GM18868 (cell line): ENCODE results near the gene TRAPPC4.
A peak's percentile ranks its signal among the peaks of the same experiment; 100 is the strongest.
"Not testable (repeated sequence)": the region's sequence is repeated elsewhere in the genome, so short reads cannot be mapped to it uniquely, and the experiment has no call there.

Source experiments
- ATAC-seq: cut with Tn5 transposase; IDR thresholded peaks from one replicate; pipeline ENCODE4 v1.9.1; 2021; ENCODE audit warnings: mild to moderate bottlenecking, moderate library complexity; ENCODE audit not compliant: unreplicated experiment

Gene TRAPPC4

DNA sequence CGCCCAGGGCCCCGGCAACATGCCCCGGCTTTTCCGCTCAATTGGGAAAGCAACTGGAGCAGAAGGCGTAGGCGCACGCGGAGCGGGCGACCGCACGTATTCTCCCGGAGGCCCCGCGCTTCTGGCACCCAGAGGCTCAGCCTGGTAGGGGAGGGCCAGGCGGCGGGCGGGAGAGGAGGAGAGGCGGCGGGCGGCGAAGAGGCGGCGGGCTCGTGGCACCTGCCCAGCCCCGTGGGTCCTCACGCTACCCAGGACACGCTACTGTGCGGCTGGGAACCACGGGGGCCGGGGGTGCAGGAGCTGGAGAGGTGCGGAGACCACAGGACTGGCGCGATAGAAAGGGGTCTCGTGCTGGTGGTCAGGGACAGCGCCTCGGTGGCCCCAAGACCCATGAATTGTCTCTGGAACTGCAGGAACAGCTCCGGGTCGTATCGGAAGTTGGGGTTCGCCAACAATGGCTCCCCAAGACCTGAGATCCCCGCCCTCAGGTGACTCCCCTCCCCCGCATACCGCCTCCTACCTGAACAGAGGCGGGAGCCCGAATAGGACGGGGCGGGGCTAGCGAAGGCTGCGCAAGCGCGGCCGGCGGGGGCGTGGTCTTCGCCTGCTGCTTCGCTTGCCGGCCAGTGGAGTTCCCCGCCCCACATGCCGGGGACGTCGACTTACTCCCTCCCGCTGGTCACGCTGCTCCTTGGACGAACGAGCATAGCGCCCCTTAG lies 11.9 kb downstream of the TRAPPC4 start, which contains the start of gene SLC37A4:
SLC37A4 (minus strand) TSS at position 549 of the 719 bp plus-strand sequence.
- ATAC-seq: peak; percentile 85

DNA sequence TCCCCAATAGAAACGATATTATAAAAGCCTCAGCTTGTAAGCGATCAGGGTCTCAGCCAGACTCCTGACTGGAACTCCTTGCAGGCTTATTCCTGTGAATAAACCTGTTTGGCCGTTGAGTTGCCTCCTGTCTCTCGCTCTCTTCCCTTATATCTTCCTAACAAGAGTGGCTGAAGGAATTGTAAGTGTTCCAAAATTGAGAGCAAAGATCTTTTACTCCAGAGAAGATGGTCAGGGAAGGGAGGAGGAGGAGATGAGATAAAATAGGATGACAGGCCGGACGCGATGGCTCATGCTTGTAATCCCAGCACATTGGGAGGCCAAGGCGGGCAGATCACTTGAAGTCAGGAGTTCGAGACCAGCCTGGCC lies 13.3 kb downstream of the TRAPPC4 start:
- ATAC-seq: no peak

DNA sequence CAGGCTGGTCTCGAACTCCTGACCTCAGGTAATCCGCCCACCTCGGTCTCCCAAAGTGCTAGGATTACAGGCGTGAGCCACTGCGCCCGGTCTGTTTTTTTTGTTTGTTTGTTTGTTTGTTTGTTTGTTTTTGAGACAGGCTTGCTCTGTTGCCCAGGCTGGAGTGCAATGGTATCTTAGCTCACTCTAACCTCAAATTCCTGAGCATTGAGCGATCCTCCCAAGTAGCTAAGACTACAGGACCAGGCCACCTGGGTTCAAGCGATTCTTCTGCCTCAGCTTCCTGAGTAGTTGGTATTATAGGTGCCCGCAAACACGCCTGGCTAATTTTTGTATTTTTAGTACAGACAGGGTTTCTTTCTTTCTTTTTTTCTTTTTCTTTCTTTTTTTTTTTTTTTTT lies 14.9 kb downstream of the TRAPPC4 start:
- ATAC-seq: not testable (repeated sequence)

DNA sequence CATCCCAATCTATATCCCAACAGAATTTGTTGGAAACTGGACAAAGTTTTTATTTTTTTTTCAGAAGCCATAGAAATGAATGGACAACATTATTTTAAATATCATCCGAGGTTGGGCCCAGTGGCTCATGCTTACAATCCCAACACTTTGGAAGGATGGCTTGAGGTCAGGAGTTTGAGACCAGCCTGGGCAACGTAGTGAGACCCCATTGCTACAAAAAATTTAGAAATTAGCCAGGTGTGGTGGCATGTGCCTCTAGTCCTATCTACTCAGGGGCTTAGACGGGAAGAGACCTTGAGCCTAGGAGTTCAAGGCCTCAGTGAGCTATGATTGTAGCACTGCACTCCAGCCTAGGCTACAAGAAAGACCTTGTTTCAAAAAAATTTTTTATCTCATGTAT lies 16.2 kb downstream of the TRAPPC4 start:
- no peak for ATAC-seq

DNA sequence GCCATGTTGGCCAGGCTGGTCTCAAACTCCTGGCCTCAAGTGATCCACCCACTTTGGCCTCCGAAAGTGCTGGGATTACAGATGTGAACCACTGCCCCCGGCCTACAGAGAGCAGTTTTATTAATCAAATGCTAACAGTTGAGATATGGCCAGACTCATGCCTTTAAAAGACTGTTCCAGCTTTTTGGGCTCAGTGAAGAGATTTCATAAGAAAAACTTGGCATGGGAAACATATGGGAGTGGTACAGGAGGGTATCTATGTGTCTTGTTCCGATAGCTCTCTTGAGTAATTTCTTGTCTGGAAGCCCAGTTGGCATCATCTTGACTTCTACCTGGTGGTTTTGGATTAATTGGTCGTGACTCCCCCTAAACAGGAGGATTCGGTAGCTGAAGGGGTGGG lies 20.3 kb downstream of the TRAPPC4 start:
- ATAC-seq: no peak

DNA sequence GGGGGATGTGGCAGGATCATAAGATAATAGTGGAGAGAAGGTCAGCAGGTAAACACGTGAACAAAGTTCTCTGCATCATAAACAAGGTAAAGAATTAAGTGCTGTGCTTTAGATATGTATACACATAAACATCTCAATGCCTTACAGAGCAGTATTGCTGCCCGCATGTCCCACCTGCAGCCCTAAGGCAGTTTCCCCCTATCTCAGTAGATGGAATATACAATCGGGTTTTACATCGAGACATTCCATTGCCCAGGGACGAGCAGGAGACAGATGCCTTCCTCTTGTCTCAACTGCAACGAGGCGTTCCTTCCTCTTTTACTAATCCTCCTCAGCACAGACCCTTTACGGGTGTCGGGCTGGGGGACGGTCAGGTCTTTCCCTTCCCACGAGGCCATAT lies 20.9 kb downstream of the TRAPPC4 start:
- ATAC-seq: not testable (repeated sequence)

DNA sequence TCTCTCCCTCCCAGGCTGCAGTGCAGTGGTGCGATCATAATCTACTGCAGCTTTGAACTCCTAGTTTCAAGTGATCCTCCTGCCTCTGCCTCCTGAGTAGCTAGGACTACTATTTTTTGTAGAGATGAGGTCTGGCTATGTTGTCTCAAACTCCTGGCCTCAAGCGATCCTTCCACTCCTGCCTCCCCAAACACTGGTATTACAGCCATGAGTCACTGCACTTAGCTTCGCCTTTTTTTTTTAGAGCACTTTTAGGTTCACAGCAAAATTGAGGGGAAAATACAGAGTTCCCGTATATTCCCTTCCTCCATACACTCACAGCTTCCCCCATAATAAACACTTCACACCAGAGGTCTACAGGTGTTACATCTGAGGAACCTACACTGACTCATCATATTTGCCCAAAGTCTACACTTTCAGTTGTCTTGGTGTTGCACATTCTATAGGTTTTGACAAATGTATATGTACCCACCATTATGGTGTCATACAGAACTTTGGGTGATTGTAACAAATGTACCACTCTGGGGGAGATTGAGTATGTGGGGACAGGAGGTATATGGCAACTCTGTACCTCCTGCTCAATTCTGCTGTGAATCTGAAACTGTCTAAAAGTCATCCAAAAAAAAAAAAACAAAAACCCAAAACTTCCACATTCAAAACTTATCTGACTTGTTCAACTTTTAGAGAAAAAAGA lies 23.4 kb downstream of the TRAPPC4 start:
- no peak for ATAC-seq

DNA sequence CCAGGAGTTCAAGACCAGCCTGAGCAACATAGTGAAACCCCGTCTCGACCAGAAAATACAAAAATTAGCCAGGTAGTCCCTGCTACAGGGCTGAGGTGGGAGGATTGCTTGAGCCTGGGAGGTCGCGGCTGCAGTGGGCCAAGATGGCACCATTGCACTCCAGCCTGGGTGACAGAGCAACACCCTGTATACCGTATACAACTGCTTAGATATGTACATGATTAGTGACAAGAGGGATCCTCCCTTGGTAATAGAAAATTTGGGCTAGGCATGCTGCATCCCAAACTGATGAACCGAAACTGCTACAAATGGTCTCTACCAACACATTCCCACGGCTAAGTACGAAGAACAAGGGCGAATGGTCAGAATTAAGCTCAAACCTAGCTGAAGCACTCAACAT lies 24.4 kb downstream of the TRAPPC4 start:
- ATAC-seq: no peak

DNA sequence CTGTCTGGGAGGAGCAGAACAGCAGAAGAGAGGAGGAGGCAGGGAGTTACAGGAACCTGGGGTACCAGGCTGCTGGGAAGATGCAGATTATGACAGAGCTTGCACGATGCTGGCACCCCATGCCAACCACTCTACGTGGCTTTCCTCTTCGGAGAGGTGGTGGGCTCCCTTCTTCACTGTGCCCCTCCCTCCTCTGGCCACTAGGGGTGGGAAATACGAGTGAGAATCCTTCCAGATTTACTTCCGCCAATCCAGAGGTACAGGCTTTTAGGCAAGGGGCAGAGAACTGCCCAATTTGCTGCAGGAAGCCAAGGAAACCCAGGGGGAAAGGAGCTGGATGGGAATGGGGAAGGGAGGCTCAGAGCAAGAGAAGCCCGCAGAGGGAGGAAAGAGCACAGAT lies 26.1 kb downstream of the TRAPPC4 start:
- ATAC-seq: no peak

DNA sequence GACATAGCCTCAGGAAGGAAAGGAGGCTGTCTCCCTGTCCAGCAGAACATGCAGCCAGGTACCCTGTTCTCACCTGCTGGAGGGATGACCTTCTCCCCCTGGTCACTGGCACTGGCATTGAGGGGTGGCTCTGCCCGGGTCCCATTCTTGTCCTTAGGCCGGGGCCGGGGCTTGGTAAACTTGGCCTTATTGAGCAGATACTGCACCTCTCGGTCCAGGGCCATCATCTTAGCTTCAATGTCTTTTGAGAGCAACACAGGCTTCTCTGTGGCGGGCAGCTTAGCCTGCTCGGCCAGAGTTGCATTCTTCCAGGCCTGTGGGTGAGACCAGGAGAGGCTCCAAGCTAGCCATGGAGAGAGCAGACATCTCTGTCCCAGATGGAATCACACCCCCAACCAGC lies 27.9 kb downstream of the TRAPPC4 start:
- ATAC-seq: no peak

DNA sequence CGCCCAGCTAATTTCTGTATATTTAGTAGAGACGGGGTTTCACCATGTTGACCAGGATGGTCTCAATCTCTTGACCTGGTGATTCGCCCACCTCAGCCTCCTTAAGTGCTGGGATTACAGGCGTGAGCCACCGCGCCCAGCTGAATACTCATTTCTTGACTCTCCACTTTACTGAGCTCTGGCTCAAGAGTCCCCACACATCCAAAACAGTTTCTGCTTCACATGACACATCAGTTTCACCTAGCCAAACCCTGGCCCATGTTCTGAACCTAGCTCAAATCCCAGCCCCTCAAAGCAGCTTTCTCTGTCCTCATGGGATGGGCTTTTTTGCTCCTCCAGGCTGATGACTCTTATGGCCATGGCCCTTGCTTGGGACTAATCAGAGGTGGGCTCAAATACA lies 28.6 kb downstream of the TRAPPC4 start:
- ATAC-seq: no peak

DNA sequence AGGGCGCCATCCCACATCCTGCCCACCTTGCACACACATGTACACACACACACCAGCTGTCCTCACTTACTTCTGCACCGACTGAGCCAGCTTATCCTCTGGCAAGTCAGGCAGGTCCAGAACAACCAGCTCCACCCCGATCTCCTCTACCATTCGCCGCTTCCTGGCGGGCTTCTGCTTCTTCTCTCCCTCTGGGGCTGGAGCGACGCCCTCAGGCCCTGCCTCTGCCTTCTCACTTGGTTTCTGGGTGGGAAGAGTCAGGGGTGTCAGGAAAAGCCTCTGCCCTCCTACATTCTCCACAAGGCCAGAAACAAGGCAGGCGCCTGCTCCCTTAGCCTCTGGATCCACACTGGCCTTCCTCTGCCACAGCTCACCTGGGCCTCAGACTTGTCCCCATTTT lies 30.1 kb downstream of the TRAPPC4 start:
- no peak for ATAC-seq

DNA sequence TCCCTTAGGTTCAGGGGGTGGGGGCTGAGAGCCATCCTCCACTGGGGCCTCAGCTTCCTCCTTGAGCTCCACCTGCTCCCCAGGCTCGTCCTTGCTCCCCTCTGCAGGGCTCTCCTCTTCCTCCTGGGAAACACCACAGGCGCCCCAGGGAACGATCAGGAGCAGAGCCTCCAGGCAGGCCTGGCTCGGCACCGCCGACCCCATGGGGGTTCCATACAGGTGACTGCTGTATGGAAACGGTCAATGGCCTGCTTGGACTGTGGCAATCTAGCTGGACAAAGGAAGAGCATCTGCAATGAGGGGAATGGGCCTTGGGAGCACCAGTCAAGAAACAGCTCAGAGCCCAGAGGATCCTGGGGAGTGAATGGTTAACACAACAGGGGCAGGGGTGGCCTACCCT lies 30.5 kb downstream of the TRAPPC4 start:
- no peak for ATAC-seq

DNA sequence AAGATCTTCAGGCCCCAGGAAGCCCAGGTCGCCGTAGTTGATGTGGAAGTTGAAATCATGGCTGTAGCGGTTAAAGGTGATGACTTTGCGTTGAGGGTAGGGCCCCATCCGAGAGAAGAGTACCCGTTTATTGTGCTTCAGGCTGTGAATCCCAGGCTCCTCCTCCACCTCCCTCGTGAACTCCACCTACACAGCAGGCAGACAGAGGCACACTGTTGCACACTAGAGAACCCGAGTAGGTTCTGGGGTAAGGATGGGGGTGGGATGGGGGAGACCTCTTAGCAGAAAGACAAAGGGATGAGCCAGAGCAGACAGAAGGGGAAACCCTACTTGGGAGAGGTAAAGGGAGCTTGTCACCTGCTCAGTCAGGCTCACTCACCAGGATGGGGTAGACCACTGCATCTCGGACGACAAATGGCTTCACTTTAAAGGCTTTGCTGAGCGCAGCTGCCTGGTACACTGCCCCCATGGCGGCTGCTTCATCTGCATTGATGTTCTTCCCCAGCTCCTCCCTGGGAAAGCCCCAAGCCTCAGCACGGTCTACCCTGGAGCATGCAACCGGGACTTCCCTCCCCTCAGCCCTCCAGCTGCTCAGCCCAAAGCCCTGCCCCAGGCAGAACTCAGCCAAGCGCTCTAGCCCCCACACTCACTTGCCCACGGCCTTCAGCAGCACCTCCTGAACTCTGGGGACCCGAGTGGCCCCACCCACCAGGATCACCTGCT lies 33.0 kb downstream of the TRAPPC4 start:
- ATAC-seq: peak; percentile 79

DNA sequence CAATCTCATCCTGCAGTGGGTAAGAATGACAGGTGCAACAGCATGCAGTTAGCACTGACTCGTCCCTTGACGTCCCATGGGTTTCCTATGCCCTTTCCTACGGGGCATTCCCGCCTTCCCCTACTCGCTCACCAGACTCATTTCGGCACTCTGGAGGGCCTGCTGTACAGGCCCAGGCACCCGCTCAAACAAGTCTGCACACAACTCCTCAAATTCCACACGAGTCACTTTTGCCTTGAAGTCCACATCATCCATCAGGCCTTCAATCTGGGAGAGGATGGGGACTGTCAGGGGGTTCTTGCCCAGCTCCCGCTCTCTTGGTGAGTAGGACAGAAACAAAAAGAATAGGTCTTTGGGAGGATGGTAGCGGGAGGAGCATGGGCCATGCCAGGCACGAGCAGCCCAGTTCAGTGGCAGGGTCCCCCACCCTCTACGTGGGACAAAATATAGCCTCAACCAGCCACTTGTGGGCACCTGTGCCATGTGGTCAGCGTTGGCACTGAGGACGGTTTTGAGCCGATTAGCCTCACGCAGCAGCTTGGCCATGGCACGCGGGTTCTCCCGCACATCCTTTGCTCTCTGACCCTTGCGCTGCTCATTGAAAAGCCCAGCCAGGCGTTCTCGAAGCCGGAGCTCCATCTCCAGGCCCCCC lies 33.7 kb downstream of the TRAPPC4 start:
- ATAC-seq: no peak

DNA sequence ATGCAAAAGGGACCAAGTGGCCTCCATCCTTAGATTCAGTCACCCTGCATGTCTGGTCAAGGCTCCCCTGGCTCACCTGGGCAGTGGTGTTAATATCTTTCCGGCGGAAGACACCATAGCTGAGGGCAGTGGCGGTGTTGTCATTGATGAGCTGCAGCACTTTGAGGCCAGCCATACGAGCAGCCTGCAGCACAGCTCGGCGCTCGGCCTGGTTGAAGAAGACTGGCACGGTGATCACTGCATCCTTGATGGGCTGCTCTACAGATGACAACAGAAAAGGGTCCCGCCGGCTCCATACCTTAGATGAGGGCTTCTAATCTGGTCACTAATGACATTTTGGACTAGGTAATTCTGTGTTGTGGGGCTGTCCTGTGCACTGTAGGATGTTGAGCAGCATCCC lies 35.9 kb downstream of the TRAPPC4 start:
- ATAC-seq: no peak

DNA sequence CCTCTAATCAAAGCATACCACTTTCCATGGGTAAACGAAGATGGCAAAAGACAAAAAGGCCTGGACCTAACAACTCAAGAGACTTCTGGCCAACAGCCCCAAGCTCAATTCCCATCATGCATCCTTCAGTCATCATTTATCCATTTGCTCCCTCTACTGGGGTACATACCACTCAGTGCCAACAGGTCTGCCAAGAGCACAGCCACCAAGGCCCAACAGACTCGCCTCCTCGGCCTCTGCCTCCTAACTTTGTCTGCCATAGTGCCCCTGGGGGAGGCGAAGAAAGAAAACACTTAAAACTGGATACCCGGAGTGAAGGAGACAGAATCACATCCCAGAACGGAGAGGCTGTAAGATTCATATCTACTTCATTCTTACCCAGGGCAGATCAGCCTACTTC lies 37.3 kb downstream of the TRAPPC4 start:
- no peak for ATAC-seq

DNA sequence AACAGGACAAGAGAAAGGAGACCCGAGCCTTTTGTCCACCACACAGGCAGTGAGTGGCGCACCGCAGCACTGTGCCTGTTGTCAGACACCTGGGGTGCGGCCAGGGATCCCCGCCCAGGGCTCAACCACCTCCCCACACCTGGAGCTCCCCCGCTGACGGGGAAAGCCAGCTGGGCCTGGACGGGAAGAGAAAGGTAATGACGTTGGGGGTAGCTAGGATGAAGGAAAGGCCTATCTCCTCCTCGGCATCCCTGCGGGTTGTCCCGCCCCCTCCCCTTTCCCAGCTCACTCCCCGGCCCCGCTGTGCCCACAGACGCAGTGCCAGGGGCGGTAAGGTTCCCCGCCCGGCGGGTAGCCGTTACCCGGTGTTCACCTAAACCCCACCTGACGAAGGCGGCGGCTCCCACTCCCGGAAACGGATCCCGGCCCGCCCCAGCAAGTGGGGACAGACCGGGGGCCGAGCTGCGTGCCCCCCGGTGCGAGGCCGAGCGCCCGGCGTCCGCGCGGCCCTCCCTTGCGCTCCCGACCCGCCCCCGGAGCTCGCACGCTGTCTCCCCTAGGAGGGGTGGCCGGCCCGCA lies 37.9 kb downstream of the TRAPPC4 start:
- peak; percentile 2 for ATAC-seq

DNA sequence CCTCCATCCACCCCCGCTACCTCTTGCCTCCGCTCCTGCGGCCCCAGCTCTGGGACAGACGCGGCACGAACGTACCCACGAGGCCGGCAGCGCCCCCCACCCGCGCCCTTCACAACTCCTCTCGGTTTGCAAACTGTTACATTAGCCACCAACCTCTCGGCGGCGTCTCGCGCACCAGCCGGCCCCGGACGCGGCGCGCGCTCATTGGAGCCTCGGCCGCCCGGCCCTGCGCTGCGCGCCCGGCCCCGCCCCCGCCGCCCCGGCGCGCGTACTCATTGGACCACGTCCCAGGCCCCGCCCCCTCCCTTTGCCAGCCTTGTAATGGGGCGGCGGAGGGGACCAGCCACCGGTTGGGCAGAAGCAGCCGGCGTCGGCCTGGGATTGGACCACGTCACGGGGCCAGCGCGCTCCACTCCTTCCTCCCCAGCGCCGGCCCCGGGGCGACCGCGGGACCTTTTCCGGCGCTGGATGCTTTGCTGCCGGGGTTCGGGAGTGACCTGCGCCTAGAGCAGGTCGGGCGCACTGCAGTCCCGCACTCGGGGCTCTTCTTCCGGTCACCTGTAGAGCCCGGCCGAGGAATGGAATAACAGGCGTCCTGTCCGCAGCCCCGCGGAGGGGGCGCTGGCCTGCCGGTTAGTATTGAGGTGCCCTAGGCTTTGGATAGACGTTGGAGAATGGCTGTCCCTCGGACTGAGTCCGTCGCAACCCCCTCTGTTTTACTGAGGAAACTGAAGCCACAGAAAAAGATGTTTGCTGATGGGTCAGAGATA lies 38.6 kb downstream of the TRAPPC4 start, which contains the start of gene HYOU1:
HYOU1 (minus strand) TSS at position 206 of the 770 bp plus-strand sequence. CDS start 1,045 bp downstream, outside the sequence.
- peak; percentile 92 for ATAC-seq

DNA sequence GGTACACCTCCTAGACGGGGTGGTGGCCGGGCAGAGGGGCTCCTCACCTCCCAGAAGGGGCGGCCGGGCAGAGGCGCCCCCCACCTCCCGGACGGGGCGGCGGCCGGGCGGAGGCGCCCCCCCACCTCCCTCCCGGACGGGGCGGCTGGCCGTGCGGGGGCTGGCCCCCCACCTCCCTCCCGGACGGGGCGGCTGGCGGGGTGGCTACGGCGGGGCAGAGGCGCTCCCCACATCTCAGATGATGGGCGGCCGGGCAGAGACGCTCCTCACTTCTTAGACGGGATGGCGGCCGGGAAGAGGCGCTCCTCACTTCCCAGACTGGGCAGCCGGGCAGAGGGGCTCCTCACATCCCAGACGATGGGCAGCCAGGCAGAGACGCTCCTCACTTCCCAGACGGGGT lies 40.6 kb downstream of the TRAPPC4 start:
- not testable (repeated sequence) for ATAC-seq
